Measurements from ENCODE around the gene ZFYVE9. TPM values are rescaled to one million over a fixed set of nuclear protein-coding genes. Genes with fewer than 3 reads are reported as not detected.

Gene ZFYVE9
- total RNA-seq, 4 donors from 2014 or later: 12.7 to 31.1 (median 16.2) TPM

DNA sequence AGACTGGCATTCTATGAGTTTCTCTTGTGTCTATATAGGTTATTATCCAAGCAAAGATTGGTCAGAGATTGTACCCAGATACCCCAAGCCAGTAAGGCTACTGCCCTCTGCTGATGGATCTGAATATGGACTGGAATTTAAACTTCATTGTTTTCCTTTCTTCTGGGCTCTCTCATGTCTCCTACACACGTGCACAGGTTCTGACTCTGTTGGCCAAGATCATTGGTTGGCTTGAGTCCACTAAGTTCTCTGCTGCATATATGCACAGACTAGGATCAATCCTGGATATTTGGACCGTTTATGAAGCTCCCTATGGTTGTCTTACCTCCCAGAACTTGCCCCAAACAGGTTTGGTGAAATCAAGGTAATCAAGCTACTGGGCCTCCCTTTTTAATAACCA is 154.5 kb downstream of the ZFYVE9 start:
- no peaks in the 10 kb centered on the region for H3K27me3 ChIP-seq
- no peak for DNase-seq
- no peak overlapping the region for H3K27ac ChIP-seq
- no peak for TF ChIP-seq POLR2A (IDR thresholded peaks at IDR 0.05)
- TF ChIP-seq, protein P1, sequence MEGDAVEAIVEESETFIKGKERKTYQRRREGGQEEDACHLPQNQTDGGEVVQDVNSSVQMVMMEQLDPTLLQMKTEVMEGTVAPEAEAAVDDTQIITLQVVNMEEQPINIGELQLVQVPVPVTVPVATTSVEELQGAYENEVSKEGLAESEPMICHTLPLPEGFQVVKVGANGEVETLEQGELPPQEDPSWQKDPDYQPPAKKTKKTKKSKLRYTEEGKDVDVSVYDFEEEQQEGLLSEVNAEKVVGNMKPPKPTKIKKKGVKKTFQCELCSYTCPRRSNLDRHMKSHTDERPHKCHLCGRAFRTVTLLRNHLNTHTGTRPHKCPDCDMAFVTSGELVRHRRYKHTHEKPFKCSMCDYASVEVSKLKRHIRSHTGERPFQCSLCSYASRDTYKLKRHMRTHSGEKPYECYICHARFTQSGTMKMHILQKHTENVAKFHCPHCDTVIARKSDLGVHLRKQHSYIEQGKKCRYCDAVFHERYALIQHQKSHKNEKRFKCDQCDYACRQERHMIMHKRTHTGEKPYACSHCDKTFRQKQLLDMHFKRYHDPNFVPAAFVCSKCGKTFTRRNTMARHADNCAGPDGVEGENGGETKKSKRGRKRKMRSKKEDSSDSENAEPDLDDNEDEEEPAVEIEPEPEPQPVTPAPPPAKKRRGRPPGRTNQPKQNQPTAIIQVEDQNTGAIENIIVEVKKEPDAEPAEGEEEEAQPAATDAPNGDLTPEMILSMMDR (IDR thresholded peaks at IDR 0.05): peak; percentile 30 to 74 (median 58)
- H3K4me1 ChIP-seq: peaks cover 0 to 16% (median 4%) of the 10 kb centered on the region in 3 donors
- H3K9me3 ChIP-seq: no peaks in the 10 kb centered on the region
- WGBS, 2 donors: 0 to 13% methylated on average over 1 to 2 of the region's 2 CpGs
- H3K36me3 ChIP-seq: peaks cover 0 to 20% (median 0%) of the 10 kb centered on the region in 3 donors
- no peak overlapping the region for H3K4me3 ChIP-seq
- intact Hi-C loops (cut with DNase I): no loop called here

DNA sequence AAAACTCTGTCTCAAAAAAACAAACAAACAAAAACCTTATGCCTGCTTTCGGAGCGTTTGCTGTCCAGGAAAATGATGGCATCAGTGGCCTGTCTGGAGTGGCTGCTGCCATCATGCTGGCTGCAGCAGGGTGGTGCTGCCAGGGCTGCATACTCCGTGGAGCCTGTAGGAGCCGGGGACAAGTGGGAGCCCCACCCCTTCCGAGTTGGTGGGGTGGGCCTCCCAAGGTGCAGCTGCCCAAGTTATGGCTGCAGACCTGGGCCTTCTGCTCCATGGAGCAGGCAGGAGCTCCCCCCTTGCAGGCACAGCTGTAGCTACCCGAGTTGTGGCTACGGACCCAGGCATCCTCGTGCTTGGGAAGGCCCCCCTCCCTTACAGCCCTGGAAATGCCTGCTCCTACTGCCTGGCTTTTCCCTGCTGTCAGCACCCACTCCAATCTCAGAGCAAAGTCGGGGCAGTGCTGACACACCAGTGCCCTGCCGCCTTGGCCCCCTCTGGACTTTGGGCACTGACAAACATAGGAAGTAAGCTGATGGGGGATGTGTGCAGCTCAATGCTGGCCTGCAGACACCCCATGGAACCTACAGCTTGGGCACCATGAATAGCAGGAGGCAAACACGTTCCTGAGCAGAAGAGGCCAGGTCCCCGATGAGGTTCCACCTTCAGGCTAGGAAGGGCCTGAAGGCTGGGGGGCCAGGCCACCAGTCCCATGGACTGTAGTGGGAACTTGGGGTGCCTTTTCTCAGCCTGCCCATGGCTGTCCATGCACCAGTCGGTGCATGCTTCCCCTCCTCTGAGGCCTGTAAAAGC is 163.7 kb downstream of the ZFYVE9 start:
- Histone ChIP-seq H3K9me3 (no peaks in the 10 kb centered on the region), H3K4me1 (no peaks in the 10 kb centered on the region), H3K36me3 (peaks cover 0 to 82% (median 0%) of the 10 kb centered on the region in 3 donors), H3K27ac (no peak overlapping the region), H3K4me3 (no peak overlapping the region), H3K27me3 (no peaks in the 10 kb centered on the region)
- TF ChIP-seq, protein P1 (IDR thresholded peaks at IDR 0.05): no peak
- TF ChIP-seq POLR2A (IDR thresholded peaks at IDR 0.05): no peak
- intact Hi-C loops (cut with DNase I): no loop called here
- no peak for DNase-seq
- WGBS, 2 donors: 100% methylated on average over 3 of the region's 13 CpGs

DNA sequence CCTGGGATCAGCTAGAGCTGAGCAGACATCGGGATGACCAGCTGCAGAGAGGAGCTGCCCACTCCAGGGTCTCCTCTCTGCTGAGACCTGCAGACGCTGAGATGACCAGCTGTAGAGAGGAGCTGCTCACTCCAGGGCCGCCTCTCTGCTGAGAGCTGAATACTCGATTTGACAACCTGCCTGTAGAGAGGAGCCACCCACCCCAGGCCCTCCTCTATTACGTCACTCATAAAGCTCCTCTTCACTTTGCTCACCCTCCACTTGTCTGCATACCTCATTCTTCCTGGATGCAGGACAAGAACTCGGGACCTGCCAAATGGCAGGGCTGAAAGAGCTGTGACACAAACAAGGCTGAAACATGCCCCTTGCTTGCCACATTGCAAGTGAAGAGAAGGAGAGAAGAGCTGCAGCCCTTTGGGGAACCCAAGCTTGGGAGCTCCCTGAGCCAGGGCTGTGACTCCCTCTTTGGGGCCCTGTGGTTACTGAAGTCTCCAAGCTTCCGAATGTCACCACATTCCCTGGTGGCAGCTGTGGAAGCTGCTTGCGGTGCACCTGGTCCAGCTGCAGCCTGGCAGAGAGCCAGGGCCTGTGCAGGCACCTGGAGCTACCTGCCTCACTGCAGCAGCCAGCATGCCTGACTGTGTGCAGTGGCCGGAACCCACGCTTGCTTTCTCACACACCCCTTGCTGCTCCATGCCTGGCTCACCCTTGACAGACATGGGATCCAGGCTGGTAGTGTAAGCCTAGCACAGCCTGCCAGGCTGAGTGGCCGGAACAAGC is 164.5 kb downstream of the ZFYVE9 start:
- H3K27me3 ChIP-seq: no peaks in the 10 kb centered on the region
- 73 to 87% methylated on average over 3 to 5 of the region's 11 CpGs for WGBS, 2 donors
- no peak overlapping the region for H3K27ac ChIP-seq
- no peak for DNase-seq
- intact Hi-C loops (cut with DNase I): no loop called here
- no peaks in the 10 kb centered on the region for H3K9me3 ChIP-seq
- H3K36me3 ChIP-seq: peaks cover 0 to 89% (median 0%) of the 10 kb centered on the region in 3 donors
- no peaks in the 10 kb centered on the region for H3K4me1 ChIP-seq
- no peak overlapping the region for H3K4me3 ChIP-seq
- no peak for TF ChIP-seq POLR2A (IDR thresholded peaks at IDR 0.05)

DNA sequence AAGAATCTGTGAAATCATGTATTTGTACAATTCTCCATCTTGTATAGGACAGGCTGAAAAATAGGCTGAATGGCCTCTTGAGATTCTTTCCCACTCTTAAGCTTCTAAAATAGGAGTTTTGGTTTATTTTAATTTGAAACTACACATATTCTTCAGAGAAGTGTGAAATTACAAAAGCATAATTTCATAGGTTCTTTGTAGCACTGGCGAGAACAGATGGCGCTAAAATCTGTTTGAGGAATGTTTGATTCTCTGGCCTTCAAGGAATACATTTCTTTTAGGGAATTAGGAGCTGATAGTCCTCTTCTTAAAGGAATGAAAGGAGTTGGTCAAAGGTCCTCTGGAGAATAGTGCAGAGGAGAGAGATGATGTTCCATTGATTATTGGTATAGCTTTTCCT is 179.2 kb downstream of the ZFYVE9 start:
- Histone ChIP-seq H3K27ac (no peak overlapping the region), H3K9me3 (no peaks in the 10 kb centered on the region), H3K4me1 (no peaks in the 10 kb centered on the region), H3K4me3 (no peak overlapping the region), H3K36me3 (peaks cover 0 to 20% (median 0%) of the 10 kb centered on the region in 3 donors), H3K27me3 (no peaks in the 10 kb centered on the region)
- DNase-seq: no peak
- no peak for TF ChIP-seq POLR2A (IDR thresholded peaks at IDR 0.05)
- TF ChIP-seq, protein P1 (IDR thresholded peaks at IDR 0.05): no peak
- WGBS, 2 donors: 93 to 98% methylated on average over 2 of the region's 2 CpGs
- intact Hi-C loops (cut with DNase I): no loop called here

DNA sequence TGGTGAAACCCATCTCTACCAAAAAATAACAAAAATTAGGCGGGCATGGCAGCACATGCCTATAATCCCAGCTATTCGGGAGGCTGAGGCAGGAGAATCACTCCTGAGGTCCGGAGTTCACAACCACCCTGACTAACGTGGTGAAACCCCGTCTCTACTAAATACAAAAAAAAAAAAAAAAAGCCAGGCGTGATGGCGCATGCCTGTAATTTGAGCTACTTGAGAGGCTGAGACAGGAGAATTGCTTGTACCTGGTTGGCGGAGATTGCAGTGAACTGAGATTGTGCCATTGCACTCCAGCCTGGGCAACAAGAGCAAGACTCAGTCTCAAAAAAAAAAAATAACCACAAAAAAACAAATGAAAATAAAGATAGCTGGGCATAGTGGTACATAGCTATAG is 181.8 kb downstream of the ZFYVE9 start:
- 77 to 88% methylated on average over 4 to 8 of the region's 8 CpGs for WGBS, 2 donors
- H3K36me3 ChIP-seq: peaks cover 0 to 20% (median 0%) of the 10 kb centered on the region in 3 donors
- no peaks in the 10 kb centered on the region for H3K27me3 ChIP-seq
- H3K9me3 ChIP-seq: no peaks in the 10 kb centered on the region
- intact Hi-C loops (cut with DNase I): no loop called here
- H3K4me3 ChIP-seq: no peak overlapping the region
- DNase-seq: no peak
- no peak overlapping the region for H3K27ac ChIP-seq
- H3K4me1 ChIP-seq: no peaks in the 10 kb centered on the region
- TF ChIP-seq, protein P1 (IDR thresholded peaks at IDR 0.05): no peak
- TF ChIP-seq POLR2A (IDR thresholded peaks at IDR 0.05): no peak

Measured in esophagus squamous epithelium (tissue), 5 donors.